ENCODE measurements around the gene SEPTIN5.
"Not testable (repeated sequence)": the region's sequence is repeated elsewhere in the genome, so short reads cannot be mapped to it uniquely, and the experiment has no call there.

SEPTIN5 gene

DNA sequence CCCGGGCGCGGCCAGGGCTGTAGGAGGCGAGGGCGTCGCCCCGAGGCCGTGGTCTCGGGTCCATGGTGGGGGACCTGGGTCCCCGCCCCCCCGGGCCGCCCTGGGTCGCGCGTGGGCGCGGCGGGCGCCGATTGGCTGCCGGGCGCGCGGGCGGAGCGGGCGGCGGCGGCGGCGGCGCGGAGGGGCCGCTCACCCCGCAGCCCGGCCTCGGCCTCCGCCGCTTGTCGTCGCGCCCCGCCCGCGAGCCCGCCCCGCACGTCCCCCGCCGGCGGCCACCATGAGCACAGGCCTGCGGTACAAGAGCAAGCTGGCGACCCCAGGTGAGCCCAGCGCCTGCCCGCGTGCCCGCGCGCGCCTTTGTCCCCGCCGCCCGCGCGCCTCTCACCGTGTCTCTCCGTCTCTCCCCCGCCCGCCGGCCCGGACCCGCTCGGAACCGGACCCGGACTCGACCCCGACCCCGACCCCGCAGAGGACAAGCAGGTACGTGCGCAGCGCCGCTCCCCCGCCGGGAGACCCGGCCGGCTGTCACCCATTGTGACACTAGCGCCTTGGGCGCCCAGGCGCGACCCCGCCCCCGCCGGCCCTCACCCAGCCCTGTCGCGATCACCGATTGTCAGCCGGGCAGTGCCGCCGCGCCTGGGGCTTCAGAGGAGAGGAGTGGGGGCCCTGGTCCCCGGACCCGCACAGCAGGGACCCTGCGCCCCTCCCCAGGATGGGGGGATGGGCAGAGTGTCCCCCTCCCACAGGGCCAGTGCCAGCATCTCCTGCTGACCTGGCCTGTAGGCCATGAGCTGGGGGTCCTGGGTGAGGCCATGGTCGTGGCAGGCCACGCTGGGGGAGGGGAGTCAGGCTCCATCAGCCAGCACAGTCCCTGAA is at the start of gene SEPTIN5:
SEPTIN5 (plus strand) TSS at position 192 of the 876 bp plus-strand sequence; CDS start at position 278, 86 bp downstream.
- peak; percentile 33 for DNase-seq

DNA sequence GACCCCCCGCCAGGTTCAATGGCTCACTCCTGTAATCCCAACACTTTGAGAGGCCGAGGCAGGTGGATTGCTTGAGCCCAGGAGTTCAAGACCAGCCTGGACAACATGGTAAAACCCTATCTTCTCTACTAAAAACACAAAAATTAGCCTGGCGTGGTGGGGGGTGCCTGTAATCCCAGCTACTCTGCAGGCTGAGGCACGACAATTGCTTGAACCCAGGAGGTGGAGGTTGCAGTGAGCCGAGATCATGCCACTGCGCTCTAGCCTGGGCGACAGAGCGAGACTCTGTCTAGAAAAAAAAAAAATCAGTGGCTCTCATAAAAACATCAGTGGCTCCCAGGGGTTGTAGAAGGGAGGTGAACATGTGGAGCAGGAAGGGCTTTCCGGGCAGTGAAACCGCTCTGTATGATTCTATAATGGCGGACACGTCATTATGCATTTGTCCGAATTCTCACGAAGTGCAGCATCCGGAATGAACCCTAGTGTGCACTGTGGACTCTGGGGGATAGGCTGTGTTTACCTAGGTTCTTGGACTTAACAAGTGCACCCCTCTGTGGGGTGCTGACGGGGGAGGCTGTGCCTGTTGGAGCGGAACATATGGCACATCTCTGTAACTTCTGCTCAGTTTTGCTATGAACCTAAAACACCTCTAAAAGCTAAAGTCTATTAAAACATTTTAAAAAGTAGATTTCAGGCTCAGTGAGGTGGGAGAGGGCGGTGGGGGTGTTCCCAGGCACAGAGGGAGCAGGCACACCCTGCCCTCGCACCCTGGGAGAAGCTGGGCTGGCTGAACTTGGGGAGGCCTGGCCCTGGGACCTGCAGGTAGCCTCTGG is 49.1 kb upstream of the SEPTIN5 start:
- no peak for DNase-seq

DNA sequence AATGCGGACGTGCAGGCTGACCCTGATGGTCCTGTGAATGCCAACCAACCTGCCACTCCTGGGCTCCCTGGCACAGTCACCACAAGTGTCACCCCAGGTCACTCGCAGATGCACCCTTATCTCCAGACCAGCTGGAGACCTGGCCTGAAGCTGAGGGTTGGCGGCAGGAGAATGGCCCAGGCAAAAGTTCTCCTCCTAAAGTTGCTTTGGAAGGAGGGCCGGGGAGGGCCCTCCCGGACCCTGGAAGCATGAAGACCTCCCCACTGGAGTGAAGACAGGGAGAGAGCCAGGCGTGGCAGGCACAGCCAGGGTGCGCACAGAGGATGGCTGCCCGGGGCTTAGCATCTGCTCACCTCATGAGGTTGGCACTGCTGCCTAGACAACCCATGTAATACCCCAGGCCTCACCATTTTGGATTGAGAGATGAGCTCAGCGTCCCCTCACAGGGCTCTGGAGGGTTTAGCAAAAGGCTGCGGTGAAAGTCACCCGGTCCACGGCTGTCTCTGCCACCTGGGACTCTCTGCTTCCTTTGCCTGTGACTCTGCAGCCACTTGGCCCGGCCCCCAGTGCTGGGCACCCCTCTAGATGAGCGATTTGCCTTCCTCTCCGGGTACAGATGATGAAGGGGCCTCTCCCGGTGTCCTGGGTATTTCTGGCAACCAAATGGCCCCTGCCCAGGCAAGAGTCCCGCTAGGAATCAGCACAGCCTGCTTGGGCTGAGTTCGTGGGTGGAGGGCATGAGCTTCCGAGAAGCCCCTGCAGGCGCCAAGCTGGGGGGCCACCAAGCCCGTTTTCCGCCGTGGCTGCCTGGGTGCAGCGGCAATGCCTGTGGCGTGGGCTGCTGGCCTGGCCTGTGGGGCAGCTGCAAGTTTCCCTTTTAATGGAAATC is 48.3 kb upstream of the SEPTIN5 start:
- no peak for DNase-seq

DNA sequence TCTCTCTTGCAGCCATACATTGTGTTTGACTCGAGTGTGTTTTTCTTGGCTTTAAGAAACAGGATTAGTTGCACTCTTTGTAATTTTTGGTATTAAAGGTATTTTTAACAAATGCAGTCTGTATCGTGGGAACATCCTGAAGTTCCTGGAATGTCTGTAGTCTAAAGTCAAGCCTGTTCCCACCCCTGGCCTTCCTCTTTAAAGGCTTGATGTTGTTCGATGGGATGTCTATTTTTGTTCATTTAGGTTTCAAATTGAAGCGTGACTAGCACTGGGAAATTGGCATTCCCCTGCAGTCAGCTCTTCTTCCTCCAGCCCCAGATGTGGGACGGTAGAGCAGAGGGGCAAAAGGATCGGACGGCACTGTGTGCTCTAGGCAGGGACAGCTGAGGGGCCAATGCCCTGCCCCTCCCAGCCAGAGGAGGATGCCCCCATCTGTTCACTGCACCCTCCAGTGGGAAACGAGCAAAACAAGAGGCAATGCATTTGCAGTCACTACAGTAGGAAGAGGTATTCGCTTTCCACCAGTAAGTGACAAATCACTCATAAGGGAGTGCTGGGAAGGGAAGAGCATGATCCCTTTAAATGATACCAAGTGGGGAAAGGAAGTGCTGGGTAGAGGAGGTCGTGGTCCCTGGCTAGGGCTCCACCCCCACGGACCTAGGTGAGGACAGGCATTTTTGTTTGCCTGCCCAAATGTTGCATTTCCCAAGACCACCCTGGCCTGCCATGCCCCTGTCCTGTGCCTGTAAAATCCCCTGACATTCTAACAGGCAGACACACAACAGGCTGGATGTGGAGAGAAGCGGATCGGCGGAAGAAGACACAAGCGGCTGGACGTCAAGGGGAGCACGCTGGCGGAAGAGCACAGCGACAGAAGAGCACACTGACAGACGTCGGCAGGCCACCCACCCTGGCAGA is 47.4 kb upstream of the SEPTIN5 start:
- DNase-seq, result no peak

DNA sequence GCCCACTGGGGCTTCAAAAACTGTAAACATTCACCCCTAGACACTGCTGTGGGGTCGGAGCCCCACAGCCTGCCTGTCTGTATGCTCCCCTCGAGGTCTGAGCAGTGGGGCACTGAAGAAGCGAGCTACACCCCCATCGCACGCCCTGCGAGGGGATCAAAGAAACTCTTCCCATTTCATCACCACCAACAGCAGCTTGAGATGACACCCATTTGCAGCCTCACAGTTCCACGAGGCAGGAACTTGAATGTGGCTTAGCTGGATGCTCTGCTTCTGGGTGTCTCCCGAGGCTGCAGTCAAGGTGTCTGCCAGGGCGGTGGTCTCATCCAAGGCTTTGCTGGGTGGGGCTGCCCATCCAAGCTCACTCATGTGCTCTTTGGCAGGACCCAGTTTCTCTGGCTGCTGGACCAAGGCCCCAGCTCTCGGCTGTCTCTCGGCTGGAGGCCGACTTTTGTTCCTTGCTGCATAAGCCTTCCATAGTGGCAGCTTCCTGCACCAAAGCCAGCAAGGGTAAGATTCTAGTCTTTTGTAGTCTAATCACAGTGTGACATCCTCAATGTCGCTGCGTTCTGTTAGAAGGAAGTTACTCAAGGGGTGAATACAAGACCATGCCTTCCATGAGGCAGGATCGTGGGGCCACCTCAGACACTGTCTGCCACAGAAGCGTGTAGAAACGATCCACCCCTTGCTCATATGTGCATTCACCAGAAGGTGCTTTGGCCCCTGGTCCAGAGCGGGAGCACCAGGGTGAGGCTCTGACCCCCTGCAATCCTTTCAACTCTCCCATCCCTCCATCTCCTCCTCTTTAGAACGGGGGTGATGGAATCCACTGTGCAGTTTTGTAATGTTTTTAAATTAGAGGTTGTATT is 46.2 kb upstream of the SEPTIN5 start:
- DNase-seq, result no peak

DNA sequence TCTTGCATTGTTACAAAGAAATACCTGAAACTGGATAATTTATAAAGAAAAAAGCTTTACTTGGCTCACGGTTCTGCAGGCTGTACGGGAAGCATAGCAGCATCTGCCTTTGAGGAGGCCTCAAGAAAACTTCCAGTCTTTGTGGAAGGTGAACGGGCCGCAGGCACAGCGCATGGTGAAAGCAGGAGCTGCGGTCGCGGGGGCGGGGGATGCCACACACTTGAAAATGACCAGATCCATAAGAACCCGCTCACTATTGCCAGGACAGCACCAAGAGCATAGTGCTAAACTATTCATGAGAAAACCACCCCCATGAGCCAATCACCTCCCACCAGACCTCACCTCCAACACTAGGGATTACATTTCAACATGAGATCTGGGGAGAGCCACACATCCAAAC is 45.6 kb upstream of the SEPTIN5 start:
- DNase-seq, result no peak

DNA sequence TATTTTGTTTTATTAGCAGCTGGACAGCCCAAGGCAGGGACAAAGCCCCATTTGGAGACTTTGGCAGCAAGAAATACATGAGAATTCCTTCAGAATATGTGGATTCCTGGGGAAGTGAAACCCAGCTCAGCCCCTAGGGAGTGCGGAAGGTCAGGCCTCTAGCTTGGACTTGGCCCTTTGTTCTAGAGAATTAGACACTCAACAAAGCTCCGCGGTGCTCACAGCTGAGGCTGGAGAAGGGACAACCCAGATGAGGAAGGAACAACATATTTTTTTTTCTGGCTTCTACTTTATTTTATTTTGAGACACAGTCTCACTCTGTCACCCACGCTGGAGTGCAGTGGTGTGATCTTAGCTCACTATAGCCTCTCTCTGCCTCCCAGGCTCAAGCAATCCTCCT is 44.7 kb upstream of the SEPTIN5 start:
- DNase-seq, result no peak

DNA sequence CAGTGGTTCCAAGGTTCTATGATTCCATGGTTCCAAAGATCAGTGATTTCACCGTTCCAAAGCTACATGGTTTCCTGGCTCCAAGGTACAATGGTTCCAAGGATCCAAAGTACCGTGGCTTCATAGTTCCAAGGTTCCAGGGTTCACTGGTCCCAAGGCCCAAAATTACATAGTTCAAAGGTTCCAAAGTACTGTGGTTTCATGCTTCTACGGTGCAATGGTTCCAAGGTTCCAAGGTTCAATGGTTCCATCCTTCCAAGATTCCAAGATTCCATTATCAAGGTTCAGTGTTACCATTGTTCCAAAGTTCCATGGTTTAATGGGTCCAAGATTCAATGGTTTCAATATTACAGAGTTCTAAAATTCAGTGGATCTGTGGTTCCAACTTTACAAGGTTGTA is 43.0 kb upstream of the SEPTIN5 start:
- DNase-seq, result no peak

DNA sequence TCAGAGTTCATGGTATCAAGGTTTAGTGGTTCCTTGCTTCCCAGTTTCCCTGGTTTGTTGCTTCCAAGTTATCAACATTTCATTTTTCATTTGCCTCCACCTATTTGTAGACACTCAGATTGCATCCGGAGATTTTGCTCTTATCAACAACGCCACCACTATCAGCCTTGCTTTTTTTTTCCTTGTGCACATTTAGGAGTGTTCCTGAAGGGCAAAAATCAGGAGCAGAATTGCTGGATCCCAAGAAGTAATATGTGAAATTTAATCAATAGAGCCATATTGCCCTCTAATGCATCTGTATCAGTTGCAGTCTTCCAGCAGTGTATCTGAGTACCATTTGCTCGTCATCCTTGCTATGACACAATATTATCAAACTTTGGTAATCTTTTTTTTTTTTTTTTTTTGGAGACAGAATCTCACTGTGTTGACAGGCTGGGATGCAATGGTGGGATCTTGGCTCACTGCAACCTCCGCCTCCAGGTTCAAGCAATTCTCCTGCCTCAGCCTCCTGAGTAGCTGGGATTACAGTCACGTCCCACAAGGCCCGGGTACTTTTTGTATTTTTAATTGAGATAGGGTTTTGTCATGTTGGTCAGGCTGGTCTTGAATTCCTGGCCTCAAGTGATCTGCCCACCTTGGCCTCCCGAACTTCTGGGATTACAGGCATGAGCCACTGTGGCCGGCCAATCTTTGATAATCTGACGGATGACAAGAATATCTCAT is 42.1 kb upstream of the SEPTIN5 start:
- no peak for DNase-seq

DNA sequence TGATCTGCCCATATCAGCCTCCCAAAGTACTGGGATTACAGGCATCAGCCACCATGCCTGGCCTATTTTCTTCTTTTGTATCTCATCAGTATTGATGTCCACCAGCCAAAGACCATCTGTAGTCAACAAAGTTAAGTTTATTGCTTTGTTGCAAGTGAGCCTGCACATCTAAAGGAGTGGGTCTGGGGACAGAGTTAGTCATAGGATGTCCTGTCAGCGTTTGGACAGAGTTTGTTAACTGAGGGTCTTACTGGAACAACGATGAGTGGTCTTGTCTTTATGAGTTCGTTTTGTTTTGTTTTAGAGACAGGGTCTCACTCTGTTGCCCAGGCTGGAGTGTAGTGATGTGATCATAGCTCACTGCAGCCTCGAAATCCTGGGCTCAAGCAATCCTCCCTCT is 40.6 kb upstream of the SEPTIN5 start:
- no peak for DNase-seq

DNA sequence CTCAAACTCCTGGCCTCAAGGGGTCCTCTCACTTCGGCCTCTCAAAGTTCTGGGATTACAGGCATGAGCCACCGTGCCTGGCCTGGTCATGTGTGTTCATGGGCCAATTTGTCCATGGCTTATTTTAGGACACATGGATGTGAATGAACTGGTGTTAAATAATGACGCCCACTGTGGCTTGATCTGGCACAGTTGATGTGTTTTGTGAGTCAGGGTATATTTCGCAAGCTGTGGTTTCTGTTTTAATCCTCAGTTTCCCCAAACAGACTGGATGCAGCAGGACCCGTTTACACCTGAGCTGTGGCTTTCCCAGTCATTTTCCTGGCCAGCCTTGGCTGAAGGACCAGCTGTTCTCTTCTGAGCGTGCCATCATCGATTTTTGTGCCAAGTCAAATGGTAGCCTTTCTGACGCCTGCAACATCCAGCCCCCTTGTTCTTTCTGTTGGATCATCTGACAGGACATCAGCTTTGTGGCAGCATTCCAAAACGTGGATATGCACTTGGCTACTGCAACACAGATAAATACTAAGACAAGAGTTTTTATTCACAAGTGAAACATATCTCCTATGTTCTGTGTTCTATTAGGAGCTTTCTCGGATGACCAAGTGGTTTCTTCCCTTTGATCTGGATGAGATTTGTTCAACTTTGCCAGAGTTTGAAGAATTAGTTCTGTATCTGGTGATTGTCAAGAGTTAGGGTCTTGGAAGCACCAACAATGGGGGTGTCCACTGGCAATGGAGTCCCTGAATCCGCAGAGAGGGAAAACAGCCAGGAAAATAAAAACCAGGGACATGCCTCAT is 40.0 kb upstream of the SEPTIN5 start:
- peak; percentile 26 for DNase-seq

DNA sequence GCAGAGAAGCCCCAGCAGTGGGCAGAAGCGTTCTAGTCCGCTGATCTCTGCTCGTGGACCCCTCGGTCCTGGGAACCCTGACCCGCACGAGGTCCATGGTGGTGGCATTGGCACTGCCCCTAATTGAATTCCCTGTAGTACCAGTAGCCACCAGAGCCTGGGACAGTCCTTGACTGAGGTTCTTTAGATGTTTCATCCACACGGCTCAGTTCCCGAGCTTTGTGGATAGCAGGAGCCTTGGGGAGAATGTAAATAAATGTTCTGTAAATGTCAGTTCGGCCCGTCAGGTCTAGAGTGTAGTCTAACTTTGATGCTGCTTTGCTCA is 39.4 kb upstream of the SEPTIN5 start:
- no peak for DNase-seq

DNA sequence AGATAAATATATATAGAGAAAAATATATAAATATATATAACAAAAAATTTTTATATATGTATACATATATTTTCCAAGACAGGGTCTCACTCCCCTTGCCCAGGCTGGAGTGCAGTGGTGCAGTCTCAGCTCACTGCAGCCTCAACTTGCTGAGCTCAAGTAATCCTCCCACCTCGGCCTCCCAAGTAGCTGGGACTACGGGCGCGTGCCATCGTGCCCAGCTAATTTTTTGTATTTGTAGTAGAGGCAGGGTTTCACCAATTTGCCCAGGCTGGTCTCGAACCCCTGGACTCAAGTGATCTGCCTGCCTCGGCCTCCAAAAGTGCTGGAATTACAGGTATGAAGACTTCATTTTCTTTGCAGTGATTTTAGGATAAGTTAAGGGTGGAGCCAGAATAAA is 38.9 kb upstream of the SEPTIN5 start:
- DNase-seq, result no peak

DNA sequence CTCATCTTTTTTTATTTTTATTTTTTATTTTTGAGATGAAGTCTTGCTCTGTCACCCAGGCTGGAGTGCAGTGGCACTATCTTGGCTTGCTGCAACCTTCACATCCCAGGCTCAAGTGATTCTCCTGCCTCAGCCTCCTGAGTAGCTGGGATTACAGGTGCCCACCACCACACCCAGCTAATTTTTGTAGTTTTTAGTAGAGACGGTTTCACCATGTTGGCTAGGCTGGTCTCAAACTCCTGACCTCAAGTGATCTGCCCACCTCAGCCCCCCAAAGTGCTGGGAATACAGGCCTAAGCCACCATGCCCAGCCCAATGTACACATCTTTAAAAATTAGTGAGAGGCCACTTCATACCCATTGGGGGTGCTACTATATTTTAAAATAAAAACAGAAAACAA is 37.9 kb upstream of the SEPTIN5 start:
- not testable (repeated sequence) for DNase-seq

DNA sequence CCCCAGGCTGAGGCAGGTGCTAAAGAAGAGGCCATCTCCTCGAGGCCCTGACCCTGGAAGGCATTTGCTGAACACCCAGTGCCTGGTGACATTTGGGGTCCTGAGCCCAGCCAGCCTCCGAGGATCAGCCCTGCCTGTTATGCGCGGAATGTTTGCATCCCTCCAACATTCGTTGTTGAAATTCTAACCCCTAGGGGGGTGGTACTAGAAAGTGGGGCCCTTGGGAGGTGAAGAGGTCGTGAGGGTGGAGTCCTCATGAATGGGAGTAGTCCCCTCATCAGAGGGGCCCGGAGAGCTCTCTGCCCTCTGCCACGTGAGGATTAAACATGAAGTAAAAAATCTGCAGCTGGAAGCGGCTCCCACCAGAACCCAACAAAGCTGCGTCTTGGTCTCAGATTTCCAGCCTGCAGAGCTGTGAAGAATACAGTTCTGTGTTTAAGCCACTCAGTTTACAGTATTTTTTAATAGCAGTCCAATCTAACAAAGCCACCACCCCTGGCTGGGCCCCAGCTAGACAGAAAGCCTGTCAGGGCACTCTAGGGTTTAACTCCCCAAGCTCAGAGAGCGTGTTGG is 35.3 kb upstream of the SEPTIN5 start:
- DNase-seq, result no peak

DNA sequence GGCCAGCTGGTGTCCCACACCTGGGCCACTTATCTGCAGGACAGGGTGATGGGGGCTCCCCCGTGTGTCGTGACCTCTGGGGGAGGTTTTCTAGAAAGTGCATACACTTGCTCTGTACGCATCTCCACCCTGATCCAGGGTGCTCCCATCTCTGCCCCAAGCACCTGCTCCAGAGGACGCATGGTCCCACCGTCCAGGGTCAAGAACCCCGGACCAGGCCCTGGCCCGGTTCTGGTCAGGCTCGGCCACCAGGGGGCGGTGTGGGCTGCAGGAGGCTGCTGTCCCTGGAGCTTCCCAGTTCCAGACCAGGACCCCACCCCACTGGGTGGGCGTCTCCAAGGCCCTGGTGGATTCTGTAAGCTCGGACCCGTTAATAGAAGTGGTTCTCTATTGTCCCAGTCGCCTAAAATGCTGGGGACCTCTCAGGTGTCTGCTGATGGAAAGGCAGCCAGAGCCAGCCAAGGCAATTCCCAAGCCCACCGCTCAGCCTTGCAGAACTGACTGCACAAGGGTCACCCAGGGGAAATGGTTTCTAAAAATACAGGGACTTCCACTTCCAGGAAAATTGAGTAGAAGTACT is 34.7 kb upstream of the SEPTIN5 start:
- peak; percentile 7 for DNase-seq

DNA sequence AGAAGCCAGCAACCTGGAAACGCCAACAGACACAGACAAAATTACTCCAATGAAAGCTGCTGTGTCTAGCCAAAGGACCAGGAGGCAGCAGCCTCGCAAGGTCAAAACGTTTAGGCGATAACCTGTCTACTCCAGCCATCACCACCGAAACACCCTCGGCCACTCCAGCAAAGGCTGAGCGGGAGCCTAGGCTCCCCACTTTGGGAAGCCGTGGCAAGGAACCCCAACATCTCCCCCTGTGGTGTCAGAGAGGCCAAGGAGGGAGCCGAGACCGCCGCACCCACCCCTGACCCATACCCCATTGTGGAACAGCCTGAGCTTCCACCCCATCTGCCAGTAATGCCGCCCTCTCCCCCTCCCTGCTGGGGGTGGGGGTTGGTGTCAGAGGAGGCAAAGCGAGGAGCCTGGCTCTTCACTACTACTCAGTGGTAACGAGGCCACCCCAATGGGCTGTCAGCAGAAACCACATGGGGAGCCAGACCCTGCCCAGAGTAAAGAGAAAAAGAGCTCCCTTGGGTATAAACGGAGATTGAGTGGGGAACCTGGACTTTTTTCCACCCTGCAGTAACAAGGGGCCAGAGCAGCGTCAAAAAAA is 33.9 kb upstream of the SEPTIN5 start:
- no peak for DNase-seq
